Suprapubic skin (tissue), 4 donors: Measurements from ENCODE around the gene RNF217. TPM values are rescaled to one million over a fixed set of nuclear protein-coding genes. Genes with fewer than 3 reads are reported as not detected.

Experiments
- DNase-seq, 2 donors: peaks; one replicate each; pipeline ENCODE4 v3.0.0-alpha.2; 2019; ENCODE audit warnings: low spot score in 2 of 2
- H3K27ac ChIP-seq: fragments of 200-600 bp; sonication (generic); one replicate; pipeline ENCODE4 v1.5.1; 2019
- H3K27me3 ChIP-seq: fragments of 200-600 bp; sonication (generic); one replicate; pipeline ENCODE4 v1.5.1; 2019
- H3K36me3 ChIP-seq: fragments of 200-600 bp; sonication (generic); one replicate; pipeline ENCODE4 v1.5.1; 2019
- H3K4me1 ChIP-seq: fragments of 200-600 bp; sonication (generic); one replicate; pipeline ENCODE4 v1.5.1; 2019
- H3K4me3 ChIP-seq: fragments of 200-600 bp; sonication (generic); one replicate; pipeline ENCODE4 v1.5.1; 2019; ENCODE audit warnings: mild to moderate bottlenecking
- H3K9me3 ChIP-seq: fragments of 200-600 bp; sonication (generic); one replicate; pipeline ENCODE4 v1.5.1; 2019
- CTCF ChIP-seq, 2 donors: fragments of 200-600 bp in 1 of 2; fragments of 450-650 bp in 1 of 2; sonication (generic) in 1 of 2; IDR thresholded peaks; one replicate each; pipeline ENCODE4 v1.5.1; 2016 to 2019; ENCODE audit warnings: antibody characterized with exemption in 2 of 2, mild to moderate bottlenecking in 1 of 2, moderate library complexity in 1 of 2
- EP300 ChIP-seq: sonication (generic); formaldehyde crosslinking; IDR thresholded peaks from one replicate; pipeline ENCODE4 v1.6.1; 2017; ENCODE audit warnings: antibody characterized with exemption
- POLR2A ChIP-seq, 2 donors: fragments of 450-650 bp; IDR thresholded peaks; one replicate each; pipeline ENCODE4 v1.6.1; 2017; ENCODE audit warnings: antibody characterized with exemption in 2 of 2, mild to moderate bottlenecking in 2 of 2, moderate library complexity in 2 of 2
- POLR2AphosphoS5 ChIP-seq, 3 donors: sonication (generic); formaldehyde crosslinking; IDR thresholded peaks; one replicate each; pipeline ENCODE4 v1.6.1; 2017; ENCODE audit warnings: antibody characterized with exemption in 3 of 3
- WGBS: methylation state at CpG from one replicate; pipeline ENCODE4 v1.1.5; 2018; 5-methylcytosine and 5-hydroxymethylcytosine counted together
- total RNA-seq, 4 donors: library from RNA; depleted of rRNA; stranded (reverse); fragments of >200 nt; gene quantifications; one replicate each; pipeline ENCODE4 v1.1.0, GENCODE V29; 2016

The RNF217 gene
- total RNA-seq, 4 donors from 2014 or later = 32.3 to 55.1 (median 43.3) TPM

DNA sequence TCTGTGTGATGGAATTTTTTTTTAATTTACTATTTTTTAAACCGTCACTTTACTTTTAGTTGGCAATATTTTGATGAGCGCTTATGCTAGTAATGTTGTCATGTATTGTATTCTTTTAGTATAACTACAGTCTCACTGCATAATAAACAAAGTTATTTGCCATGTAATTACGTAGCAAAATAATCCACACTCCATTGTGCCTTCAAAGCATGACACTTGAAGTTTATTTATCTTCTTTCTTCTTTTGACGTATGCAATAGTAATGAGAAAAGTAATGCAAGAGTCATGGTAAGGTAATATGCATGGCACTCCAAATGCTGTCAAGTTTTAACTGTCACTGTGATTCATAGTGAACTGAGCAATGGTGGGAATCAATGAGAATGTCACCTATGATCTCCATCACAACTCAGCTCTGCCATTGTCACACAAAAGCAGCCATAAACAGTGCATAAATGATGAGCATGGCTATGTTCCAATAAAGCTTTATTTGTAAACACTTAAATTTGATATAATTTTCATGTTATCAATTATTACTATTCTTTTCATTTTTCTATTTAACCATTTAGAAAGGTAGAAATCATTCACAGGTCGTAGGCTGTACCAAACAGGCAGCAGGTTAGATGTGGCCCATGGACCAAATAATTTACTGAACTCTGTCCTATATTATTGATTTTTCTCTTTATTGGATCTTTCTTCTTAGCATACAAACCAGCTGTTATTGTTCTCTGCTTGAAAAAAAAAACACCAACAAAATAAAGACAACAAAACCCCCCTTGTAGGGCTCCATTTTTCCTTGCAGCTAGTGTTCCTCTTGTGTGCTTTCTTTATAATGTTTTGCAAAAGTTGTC is 27.1 kb downstream of the RNF217 start:
- no peaks in the 10 kb centered on the region for H3K27me3 ChIP-seq
- H3K9me3 ChIP-seq = no peaks in the 10 kb centered on the region
- H3K4me1 ChIP-seq = no peaks in the 10 kb centered on the region
- no peak for DNase-seq
- H3K36me3 ChIP-seq = no peaks in the 10 kb centered on the region
- no peak overlapping the region for H3K4me3 ChIP-seq
- WGBS = 88% methylated on average over 5 of the region's 5 CpGs
- H3K27ac ChIP-seq = no peak overlapping the region
- no peak for TF ChIP-seq POLR2AphosphoS5 (IDR thresholded peaks at IDR 0.05)
- TF ChIP-seq EP300 = no peak
- no peak for TF ChIP-seq POLR2A (IDR thresholded peaks at IDR 0.05)
- no peak for TF ChIP-seq CTCF (IDR thresholded peaks at IDR 0.05)

GRCh38 chr6:124990988-124991387 is 28.8 kb downstream of the RNF217 start:
- peaks cover 2% of the 10 kb centered on the region for H3K4me1 ChIP-seq
- TF ChIP-seq POLR2AphosphoS5 (IDR thresholded peaks at IDR 0.05) = no peak
- TF ChIP-seq POLR2A (IDR thresholded peaks at IDR 0.05) = no peak
- TF ChIP-seq CTCF (IDR thresholded peaks at IDR 0.05) = no peak
- TF ChIP-seq EP300 = no peak

GRCh38 chr6:124991764-124992295 is 29.6 kb downstream of the RNF217 start:
- WGBS = 98% methylated on average over 1 of the region's 1 CpG
- no peak for TF ChIP-seq POLR2AphosphoS5 (IDR thresholded peaks at IDR 0.05)
- no peak for TF ChIP-seq POLR2A (IDR thresholded peaks at IDR 0.05)
- no peak for TF ChIP-seq CTCF (IDR thresholded peaks at IDR 0.05)
- no peak for TF ChIP-seq EP300
- Histone ChIP-seq H3K4me3 (no peak overlapping the region), H3K27me3 (no peaks in the 10 kb centered on the region), H3K36me3 (no peaks in the 10 kb centered on the region), H3K9me3 (no peaks in the 10 kb centered on the region), H3K27ac (no peak overlapping the region), H3K4me1 (peaks cover 2% of the 10 kb centered on the region)
- no peak for DNase-seq

More at GRCh38 chr6:124990988-124991387, 28.8 kb downstream of the RNF217 start:
- H3K9me3 ChIP-seq = no peaks in the 10 kb centered on the region
- H3K27ac ChIP-seq = no peak overlapping the region
- no peak overlapping the region for H3K4me3 ChIP-seq
- H3K36me3 ChIP-seq = no peaks in the 10 kb centered on the region
- H3K27me3 ChIP-seq = no peaks in the 10 kb centered on the region
- no peak for DNase-seq
- WGBS = 100% methylated on average over 1 of the region's 1 CpG

GRCh38 chr6:124993327-124993726 is 31.1 kb downstream of the RNF217 start:
- H3K9me3 ChIP-seq = no peaks in the 10 kb centered on the region
- WGBS = 76% methylated on average over 6 of the region's 6 CpGs
- H3K4me3 ChIP-seq = no peak overlapping the region
- peaks cover 2% of the 10 kb centered on the region for H3K4me1 ChIP-seq
- H3K27me3 ChIP-seq = no peaks in the 10 kb centered on the region
- H3K36me3 ChIP-seq = no peaks in the 10 kb centered on the region
- TF ChIP-seq POLR2AphosphoS5 (IDR thresholded peaks at IDR 0.05) (no peak), CTCF (IDR thresholded peaks at IDR 0.05) (no peak), POLR2A (IDR thresholded peaks at IDR 0.05) (no peak), EP300 (no peak)
- DNase-seq = no peak
- no peak overlapping the region for H3K27ac ChIP-seq

DNA sequence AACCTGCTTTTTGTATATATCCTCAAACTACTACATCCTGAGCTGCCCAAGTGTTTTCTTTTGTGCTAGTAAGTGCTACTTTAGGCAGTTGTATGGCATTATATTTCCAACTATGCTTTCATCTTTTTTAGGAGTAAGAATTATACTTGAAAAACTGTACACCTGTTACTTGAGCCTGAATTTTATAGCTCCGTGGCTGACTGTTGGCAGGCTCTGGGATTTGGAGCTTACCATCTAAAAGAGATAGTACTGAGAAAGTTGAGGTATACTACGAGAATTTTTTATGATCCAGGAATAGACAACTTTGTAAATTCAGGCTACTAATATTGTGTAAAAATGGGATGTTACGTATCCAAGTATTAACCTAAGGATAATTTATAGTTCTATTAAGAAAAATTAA is 32.4 kb downstream of the RNF217 start:
- Histone ChIP-seq H3K27me3 (no peaks in the 10 kb centered on the region), H3K4me1 (peaks cover 11% of the 10 kb centered on the region), H3K36me3 (no peaks in the 10 kb centered on the region), H3K9me3 (no peaks in the 10 kb centered on the region), H3K4me3 (no peak overlapping the region), H3K27ac (no peak overlapping the region)
- WGBS = 72% methylated on average over 3 of the region's 3 CpGs
- no peak for DNase-seq
- TF ChIP-seq EP300 (no peak), POLR2A (IDR thresholded peaks at IDR 0.05) (no peak)
